Panc1 (cell line): Measurements from ENCODE around the gene TMEM161A.

ENCODE experiments used
- CTCF ChIP-seq: fragments of 450-650 bp; IDR thresholded peaks from 2 replicates; pipeline ENCODE4 v1.5.1; 2017; ENCODE audit warnings: mild to moderate bottlenecking
- POLR2AphosphoS5 ChIP-seq: IDR thresholded peaks from 2 replicates; pipeline ENCODE4 v1.6.1; 2012; ENCODE audit warnings: mild to moderate bottlenecking, low read depth, low read length, moderate library complexity
- SIN3A ChIP-seq: IDR thresholded peaks from 2 replicates; pipeline ENCODE4 v1.6.1; 2012; ENCODE audit warnings: low read depth, mild to moderate bottlenecking, low read length, moderate library complexity, borderline replicate concordance; ENCODE audit not compliant: insufficient read depth
- TCF7L2 ChIP-seq: IDR thresholded peaks from 2 replicates; pipeline ENCODE4 v1.6.1; 2011; ENCODE audit warnings: mild to moderate bottlenecking, low read depth, low read length, inconsistent platforms

- TF ChIP-seq CTCF (no peak), POLR2AphosphoS5 (no peak), SIN3A (no peak), TCF7L2 (no peak)
Measured at GRCh38 chr19:19132912-19133311, 5.4 kb downstream of the TMEM161A start.
